ENCODE measurements around the gene LDLRAD4.

LDLRAD4 gene

DNA sequence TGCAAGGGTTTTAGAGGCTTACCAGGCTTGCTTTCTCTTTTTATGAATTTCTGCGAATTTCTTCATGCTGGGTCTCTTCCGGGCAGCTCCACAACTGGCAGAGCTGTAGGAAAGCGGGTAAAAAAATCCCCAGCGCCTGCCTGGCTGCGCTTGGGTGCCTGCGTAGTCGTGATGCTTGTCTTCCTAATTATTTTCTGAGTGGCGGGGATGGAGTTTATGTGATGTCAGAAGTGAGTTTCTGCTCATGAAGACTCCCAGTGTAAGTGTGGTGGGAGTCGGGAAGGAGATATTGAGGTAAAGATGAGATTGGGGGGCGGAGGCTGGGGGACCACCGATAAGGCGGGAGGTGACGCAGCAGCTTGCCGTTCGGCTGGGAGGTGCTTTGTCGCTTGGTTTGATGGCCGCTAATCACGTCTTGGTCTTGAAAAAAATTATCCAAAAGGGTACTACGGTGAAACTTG, 229.8 kb downstream of the LDLRAD4 start:
- peak overlapping the region; percentile 16 for H3K4me3 ChIP-seq (ENCODE audit: low read depth, low read length)
- H3K27me3 ChIP-seq (ENCODE audit: insufficient read depth, low read depth, severe bottlenecking), result no peaks in the 10 kb centered on the region
- TF ChIP-seq, protein P1, sequence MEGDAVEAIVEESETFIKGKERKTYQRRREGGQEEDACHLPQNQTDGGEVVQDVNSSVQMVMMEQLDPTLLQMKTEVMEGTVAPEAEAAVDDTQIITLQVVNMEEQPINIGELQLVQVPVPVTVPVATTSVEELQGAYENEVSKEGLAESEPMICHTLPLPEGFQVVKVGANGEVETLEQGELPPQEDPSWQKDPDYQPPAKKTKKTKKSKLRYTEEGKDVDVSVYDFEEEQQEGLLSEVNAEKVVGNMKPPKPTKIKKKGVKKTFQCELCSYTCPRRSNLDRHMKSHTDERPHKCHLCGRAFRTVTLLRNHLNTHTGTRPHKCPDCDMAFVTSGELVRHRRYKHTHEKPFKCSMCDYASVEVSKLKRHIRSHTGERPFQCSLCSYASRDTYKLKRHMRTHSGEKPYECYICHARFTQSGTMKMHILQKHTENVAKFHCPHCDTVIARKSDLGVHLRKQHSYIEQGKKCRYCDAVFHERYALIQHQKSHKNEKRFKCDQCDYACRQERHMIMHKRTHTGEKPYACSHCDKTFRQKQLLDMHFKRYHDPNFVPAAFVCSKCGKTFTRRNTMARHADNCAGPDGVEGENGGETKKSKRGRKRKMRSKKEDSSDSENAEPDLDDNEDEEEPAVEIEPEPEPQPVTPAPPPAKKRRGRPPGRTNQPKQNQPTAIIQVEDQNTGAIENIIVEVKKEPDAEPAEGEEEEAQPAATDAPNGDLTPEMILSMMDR (IDR thresholded peaks at IDR 0.05; ENCODE audit: low read depth, low read length), result no peak
- no peak for DNase-seq
- no peaks in the 10 kb centered on the region for H3K9me3 ChIP-seq (ENCODE audit: severe bottlenecking)
- H3K27ac ChIP-seq, result peak overlapping the region; percentile 40
- no peaks in the 10 kb centered on the region for H3K36me3 ChIP-seq

DNA sequence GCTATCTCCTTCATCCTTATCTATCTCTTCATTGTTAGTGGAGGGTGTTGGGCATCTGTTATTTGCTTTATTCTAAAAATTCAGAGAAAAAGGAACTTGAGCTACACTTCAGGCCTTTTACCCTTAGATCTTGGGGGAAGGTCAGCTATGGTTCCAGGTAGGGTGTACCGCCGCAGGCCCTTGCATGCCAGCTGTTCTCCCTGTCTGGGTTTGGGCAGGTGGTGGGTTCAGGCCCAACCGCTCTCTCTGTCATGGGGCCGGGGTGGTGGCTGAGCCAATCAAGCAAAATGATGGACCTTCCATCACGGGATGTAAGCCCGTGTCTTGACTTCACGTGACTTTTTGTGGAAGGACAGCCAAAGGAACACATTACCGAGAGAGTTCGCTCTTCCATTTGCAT, 231.1 kb downstream of the LDLRAD4 start:
- Histone ChIP-seq H3K9me3 (ENCODE audit: severe bottlenecking) (no peaks in the 10 kb centered on the region), H3K27ac (no peak overlapping the region), H3K4me3 (ENCODE audit: low read depth, low read length) (no peak overlapping the region), H3K36me3 (no peaks in the 10 kb centered on the region), H3K27me3 (ENCODE audit: insufficient read depth, low read depth, severe bottlenecking) (no peaks in the 10 kb centered on the region)
- DNase-seq, result no peak
- TF ChIP-seq, protein P1 (IDR thresholded peaks at IDR 0.05; ENCODE audit: low read depth, low read length), result no peak

DNA sequence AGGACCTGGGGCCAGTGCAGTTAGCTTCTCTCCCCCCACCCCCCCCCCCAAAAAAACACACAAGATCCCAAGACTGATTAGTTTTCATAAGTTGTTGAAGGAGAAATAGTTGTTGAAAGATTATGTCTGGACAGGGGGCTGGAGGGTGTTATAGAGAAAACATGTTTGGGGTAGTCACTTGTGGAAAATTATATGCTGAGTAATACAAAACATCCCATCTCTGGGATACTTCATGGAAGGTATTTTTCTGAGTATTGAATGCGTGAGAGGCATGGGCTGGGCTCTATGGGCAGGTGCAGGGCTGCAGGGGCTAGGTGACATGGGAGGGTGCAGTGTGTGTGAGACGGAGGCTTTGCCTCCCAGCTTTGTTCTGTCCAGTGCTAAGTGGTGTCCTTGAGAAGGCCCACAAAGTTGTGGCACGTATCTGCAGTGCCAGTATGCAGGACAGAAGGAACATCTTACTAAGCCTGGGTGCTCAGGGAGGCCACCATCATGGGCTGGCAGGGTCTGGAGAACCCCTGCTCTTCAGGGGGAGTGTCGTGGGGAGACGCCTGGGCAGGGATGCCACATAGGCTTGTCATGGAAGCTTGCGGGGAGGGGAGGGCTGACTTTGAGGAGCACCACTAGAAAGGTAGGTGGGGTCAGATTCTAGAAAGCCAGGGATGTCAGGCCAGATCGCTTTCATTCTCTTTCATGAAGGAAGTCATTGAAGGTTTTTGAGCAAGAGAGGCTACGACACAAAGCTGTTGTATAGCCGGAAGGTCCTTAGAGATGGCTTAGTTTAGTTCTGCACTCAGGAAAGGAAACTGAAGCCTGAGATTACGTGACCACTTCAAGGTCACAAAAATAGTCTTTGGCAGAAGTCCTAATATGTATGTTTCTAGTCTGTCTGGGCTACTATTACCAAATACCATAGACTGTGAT, 232.0 kb downstream of the LDLRAD4 start:
- Histone ChIP-seq H3K4me3 (ENCODE audit: low read depth, low read length) (no peak overlapping the region), H3K9me3 (ENCODE audit: severe bottlenecking) (no peaks in the 10 kb centered on the region), H3K27me3 (ENCODE audit: insufficient read depth, low read depth, severe bottlenecking) (no peaks in the 10 kb centered on the region), H3K27ac (no peak overlapping the region), H3K36me3 (no peaks in the 10 kb centered on the region)
- no peak for DNase-seq
- TF ChIP-seq, protein P1 (IDR thresholded peaks at IDR 0.05; ENCODE audit: low read depth, low read length), result no peak

DNA sequence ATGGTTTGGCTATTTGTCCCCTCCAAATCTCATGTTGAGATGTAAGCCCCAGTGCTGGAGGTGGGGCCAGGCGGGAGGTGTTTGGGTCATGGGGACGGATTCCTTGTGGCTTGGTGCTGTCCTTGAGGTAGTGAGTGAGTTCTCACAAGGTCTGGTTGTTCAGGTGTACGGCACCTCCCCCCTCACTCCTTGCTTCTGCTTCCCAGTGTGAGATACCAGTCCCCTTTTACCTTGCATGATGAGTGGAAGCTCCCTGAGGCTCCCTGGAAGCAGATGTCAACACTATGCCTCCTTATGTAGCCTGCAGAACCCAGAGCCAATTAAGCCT, 232.6 kb downstream of the LDLRAD4 start:
- no peaks in the 10 kb centered on the region for H3K27me3 ChIP-seq (ENCODE audit: insufficient read depth, low read depth, severe bottlenecking)
- H3K27ac ChIP-seq, result no peak overlapping the region
- H3K36me3 ChIP-seq, result no peaks in the 10 kb centered on the region
- DNase-seq, result no peak
- H3K9me3 ChIP-seq (ENCODE audit: severe bottlenecking), result no peaks in the 10 kb centered on the region
- no peak overlapping the region for H3K4me3 ChIP-seq (ENCODE audit: low read depth, low read length)
- TF ChIP-seq, protein P1 (IDR thresholded peaks at IDR 0.05; ENCODE audit: low read depth, low read length), result no peak

- Histone ChIP-seq H3K27me3 (ENCODE audit: insufficient read depth, low read depth, severe bottlenecking) (no peaks in the 10 kb centered on the region), H3K36me3 (no peaks in the 10 kb centered on the region), H3K27ac (no peak overlapping the region), H3K4me3 (ENCODE audit: low read depth, low read length) (no peak overlapping the region), H3K9me3 (ENCODE audit: severe bottlenecking) (no peaks in the 10 kb centered on the region)
- no peak for DNase-seq
- TF ChIP-seq, protein P1 (IDR thresholded peaks at IDR 0.05; ENCODE audit: low read depth, low read length), result no peak
These were observed 233.3 kb downstream of the LDLRAD4 start for GRCh38 chr18:13451661-13452387.

Measured in WERI-Rb-1 (cell line).